ENCODE measurements around the gene CABP7.

DNA sequence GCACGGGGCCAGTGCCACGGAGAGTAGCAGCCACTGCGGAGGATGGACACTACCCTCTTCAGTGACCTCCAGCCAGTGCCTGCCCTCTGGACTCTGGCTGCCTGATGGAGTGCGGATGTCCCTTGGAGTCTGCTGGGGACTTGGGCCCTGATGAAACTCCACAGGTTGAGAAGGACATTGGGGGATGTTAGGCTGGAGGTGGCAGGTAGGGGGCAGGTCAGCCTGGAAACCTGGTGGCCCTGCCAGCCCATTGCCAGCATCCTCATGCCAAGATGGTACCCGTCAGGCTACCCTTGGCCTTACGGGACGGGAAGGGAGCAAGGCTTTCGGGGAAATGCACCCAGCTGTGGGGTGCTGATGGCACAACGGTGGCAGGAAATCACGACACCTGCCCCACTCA is 4.0 kb downstream of the CABP7 start:
- TF ChIP-seq, protein P1, sequence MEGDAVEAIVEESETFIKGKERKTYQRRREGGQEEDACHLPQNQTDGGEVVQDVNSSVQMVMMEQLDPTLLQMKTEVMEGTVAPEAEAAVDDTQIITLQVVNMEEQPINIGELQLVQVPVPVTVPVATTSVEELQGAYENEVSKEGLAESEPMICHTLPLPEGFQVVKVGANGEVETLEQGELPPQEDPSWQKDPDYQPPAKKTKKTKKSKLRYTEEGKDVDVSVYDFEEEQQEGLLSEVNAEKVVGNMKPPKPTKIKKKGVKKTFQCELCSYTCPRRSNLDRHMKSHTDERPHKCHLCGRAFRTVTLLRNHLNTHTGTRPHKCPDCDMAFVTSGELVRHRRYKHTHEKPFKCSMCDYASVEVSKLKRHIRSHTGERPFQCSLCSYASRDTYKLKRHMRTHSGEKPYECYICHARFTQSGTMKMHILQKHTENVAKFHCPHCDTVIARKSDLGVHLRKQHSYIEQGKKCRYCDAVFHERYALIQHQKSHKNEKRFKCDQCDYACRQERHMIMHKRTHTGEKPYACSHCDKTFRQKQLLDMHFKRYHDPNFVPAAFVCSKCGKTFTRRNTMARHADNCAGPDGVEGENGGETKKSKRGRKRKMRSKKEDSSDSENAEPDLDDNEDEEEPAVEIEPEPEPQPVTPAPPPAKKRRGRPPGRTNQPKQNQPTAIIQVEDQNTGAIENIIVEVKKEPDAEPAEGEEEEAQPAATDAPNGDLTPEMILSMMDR (IDR thresholded peaks at IDR 0.05), result no peak
- no peak for TF ChIP-seq TCF7L2 (IDR thresholded peaks at IDR 0.05; ENCODE audit: low read depth, low read length)

Data from Panc1 (cell line).